ENCODE data around the gene CD248. TPM values are rescaled to one million over a fixed set of nuclear protein-coding genes. Genes with fewer than 3 reads are reported as not detected.

The CD248 gene
- total and polyA plus RNA-seq, 2 experiments from 2014 or later: 2.4 to 3.8 TPM

- no peak overlapping the region for H3K27ac Mint-ChIP-seq
- H3K4me1 ChIP-seq (ENCODE audit: insufficient read depth): peaks cover 5% of the 10 kb centered on the region; the same call in 1 of the 2 replicates
- TF ChIP-seq ZNF114 (CRISPR knock-in tag; IDR thresholded peaks at IDR 0.05): no peak
- no peaks in the 10 kb centered on the region for H3F3A ChIP-seq (replicated peaks; ENCODE audit: low read depth)
- no peak overlapping the region for H2AFZ ChIP-seq
- no peaks in the 10 kb centered on the region for H3K36me3 Mint-ChIP-seq (ENCODE audit: low read depth)
- no peaks in the 10 kb centered on the region for H3K9me2 ChIP-seq (ENCODE audit: insufficient read depth)
- DNase-seq (ENCODE audit: low spot score): no peak
- peaks cover 21% of the 10 kb centered on the region for H3K4me1 Mint-ChIP-seq
- no peak overlapping the region for H3K4me3 ChIP-seq
- no peak for ATAC-seq
- H3K27me3 Mint-ChIP-seq (ENCODE audit: insufficient read depth, low read depth, poor library complexity): peaks cover 24% of the 10 kb centered on the region
- H3K9me3 Mint-ChIP-seq: no peaks in the 10 kb centered on the region; the same call in 2 of the 3 replicates
- no peaks in the 10 kb centered on the region for H3K36me3 ChIP-seq (ENCODE audit: insufficient read depth)
- no peak overlapping the region for H3K4me2 ChIP-seq
- H4K20me1 ChIP-seq (replicated peaks; ENCODE audit: insufficient read depth): no peaks in the 10 kb centered on the region
- H3K4me3 Mint-ChIP-seq: no peak overlapping the region
- H3K27ac ChIP-seq (ENCODE audit: low read depth): no peak overlapping the region
- no peaks in the 10 kb centered on the region for H3K27me3 ChIP-seq (ENCODE audit: insufficient read depth)
- no peaks in the 10 kb centered on the region for H3K79me2 ChIP-seq (replicated peaks; ENCODE audit: insufficient read depth)
Observed at GRCh38 chr11:66326261-66327111, 9.6 kb upstream of the CD248 start.

GRCh38 chr11:66325263-66325671 is 8.4 kb upstream of the CD248 start:
- Histone ChIP-seq H4K20me1 (replicated peaks; ENCODE audit: insufficient read depth) (no peaks in the 10 kb centered on the region), H3K4me1 (ENCODE audit: insufficient read depth) (peaks cover 5% of the 10 kb centered on the region; the same call in 1 of the 2 replicates), H3K4me3 (no peak overlapping the region), H3K9me2 (ENCODE audit: insufficient read depth) (no peaks in the 10 kb centered on the region), H2AFZ (no peak overlapping the region), H3K27me3 (ENCODE audit: insufficient read depth) (no peaks in the 10 kb centered on the region), H3K27ac (ENCODE audit: low read depth) (no peak overlapping the region), H3F3A (replicated peaks; ENCODE audit: low read depth) (no peaks in the 10 kb centered on the region), H3K4me2 (no peak overlapping the region), H3K36me3 (ENCODE audit: insufficient read depth) (no peaks in the 10 kb centered on the region), H3K79me2 (replicated peaks; ENCODE audit: insufficient read depth) (no peaks in the 10 kb centered on the region)
- Mint-ChIP-seq H3K4me1 (peaks cover 21% of the 10 kb centered on the region), H3K4me3 (no peak overlapping the region), H3K36me3 (ENCODE audit: low read depth) (peaks cover 1% of the 10 kb centered on the region; the same call in 1 of the 3 replicates), H3K9me3 (peaks cover 2% of the 10 kb centered on the region; the same call in 2 of the 3 replicates), H3K27ac (no peak overlapping the region), H3K27me3 (ENCODE audit: insufficient read depth, low read depth, poor library complexity) (peaks cover 23% of the 10 kb centered on the region)
- ATAC-seq (no peak), DNase-seq (ENCODE audit: low spot score) (no peak)
- no peak for TF ChIP-seq EZH2phosphoT487 (IDR thresholded peaks at IDR 0.05; ENCODE audit: unreplicated experiment)
- TF ChIP-seq NANOG (IDR thresholded peaks at IDR 0.05; ENCODE audit: borderline replicate concordance): no peak
- no peak for TF ChIP-seq ZNF114 (CRISPR knock-in tag; IDR thresholded peaks at IDR 0.05)
- TF ChIP-seq JUNB (IDR thresholded peaks at IDR 0.05; ENCODE audit: unreplicated experiment): no peak
- no peak for TF ChIP-seq CREB1 (CRISPR knock-in tag; IDR thresholded peaks at IDR 0.05; ENCODE audit: low read depth)
- no peak for TF ChIP-seq EZH2 (IDR thresholded peaks at IDR 0.05; ENCODE audit: low read depth, unreplicated experiment)
- no peak for TF ChIP-seq POLR2AphosphoS5 (IDR thresholded peaks at IDR 0.05; ENCODE audit: low read depth)
- TF ChIP-seq ETS1 (IDR thresholded peaks at IDR 0.05): no peak
- TF ChIP-seq, protein P1, sequence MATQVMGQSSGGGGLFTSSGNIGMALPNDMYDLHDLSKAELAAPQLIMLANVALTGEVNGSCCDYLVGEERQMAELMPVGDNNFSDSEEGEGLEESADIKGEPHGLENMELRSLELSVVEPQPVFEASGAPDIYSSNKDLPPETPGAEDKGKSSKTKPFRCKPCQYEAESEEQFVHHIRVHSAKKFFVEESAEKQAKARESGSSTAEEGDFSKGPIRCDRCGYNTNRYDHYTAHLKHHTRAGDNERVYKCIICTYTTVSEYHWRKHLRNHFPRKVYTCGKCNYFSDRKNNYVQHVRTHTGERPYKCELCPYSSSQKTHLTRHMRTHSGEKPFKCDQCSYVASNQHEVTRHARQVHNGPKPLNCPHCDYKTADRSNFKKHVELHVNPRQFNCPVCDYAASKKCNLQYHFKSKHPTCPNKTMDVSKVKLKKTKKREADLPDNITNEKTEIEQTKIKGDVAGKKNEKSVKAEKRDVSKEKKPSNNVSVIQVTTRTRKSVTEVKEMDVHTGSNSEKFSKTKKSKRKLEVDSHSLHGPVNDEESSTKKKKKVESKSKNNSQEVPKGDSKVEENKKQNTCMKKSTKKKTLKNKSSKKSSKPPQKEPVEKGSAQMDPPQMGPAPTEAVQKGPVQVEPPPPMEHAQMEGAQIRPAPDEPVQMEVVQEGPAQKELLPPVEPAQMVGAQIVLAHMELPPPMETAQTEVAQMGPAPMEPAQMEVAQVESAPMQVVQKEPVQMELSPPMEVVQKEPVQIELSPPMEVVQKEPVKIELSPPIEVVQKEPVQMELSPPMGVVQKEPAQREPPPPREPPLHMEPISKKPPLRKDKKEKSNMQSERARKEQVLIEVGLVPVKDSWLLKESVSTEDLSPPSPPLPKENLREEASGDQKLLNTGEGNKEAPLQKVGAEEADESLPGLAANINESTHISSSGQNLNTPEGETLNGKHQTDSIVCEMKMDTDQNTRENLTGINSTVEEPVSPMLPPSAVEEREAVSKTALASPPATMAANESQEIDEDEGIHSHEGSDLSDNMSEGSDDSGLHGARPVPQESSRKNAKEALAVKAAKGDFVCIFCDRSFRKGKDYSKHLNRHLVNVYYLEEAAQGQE (IDR thresholded peaks at IDR 0.05; ENCODE audit: unreplicated experiment): no peak
- TF ChIP-seq, protein P2, sequence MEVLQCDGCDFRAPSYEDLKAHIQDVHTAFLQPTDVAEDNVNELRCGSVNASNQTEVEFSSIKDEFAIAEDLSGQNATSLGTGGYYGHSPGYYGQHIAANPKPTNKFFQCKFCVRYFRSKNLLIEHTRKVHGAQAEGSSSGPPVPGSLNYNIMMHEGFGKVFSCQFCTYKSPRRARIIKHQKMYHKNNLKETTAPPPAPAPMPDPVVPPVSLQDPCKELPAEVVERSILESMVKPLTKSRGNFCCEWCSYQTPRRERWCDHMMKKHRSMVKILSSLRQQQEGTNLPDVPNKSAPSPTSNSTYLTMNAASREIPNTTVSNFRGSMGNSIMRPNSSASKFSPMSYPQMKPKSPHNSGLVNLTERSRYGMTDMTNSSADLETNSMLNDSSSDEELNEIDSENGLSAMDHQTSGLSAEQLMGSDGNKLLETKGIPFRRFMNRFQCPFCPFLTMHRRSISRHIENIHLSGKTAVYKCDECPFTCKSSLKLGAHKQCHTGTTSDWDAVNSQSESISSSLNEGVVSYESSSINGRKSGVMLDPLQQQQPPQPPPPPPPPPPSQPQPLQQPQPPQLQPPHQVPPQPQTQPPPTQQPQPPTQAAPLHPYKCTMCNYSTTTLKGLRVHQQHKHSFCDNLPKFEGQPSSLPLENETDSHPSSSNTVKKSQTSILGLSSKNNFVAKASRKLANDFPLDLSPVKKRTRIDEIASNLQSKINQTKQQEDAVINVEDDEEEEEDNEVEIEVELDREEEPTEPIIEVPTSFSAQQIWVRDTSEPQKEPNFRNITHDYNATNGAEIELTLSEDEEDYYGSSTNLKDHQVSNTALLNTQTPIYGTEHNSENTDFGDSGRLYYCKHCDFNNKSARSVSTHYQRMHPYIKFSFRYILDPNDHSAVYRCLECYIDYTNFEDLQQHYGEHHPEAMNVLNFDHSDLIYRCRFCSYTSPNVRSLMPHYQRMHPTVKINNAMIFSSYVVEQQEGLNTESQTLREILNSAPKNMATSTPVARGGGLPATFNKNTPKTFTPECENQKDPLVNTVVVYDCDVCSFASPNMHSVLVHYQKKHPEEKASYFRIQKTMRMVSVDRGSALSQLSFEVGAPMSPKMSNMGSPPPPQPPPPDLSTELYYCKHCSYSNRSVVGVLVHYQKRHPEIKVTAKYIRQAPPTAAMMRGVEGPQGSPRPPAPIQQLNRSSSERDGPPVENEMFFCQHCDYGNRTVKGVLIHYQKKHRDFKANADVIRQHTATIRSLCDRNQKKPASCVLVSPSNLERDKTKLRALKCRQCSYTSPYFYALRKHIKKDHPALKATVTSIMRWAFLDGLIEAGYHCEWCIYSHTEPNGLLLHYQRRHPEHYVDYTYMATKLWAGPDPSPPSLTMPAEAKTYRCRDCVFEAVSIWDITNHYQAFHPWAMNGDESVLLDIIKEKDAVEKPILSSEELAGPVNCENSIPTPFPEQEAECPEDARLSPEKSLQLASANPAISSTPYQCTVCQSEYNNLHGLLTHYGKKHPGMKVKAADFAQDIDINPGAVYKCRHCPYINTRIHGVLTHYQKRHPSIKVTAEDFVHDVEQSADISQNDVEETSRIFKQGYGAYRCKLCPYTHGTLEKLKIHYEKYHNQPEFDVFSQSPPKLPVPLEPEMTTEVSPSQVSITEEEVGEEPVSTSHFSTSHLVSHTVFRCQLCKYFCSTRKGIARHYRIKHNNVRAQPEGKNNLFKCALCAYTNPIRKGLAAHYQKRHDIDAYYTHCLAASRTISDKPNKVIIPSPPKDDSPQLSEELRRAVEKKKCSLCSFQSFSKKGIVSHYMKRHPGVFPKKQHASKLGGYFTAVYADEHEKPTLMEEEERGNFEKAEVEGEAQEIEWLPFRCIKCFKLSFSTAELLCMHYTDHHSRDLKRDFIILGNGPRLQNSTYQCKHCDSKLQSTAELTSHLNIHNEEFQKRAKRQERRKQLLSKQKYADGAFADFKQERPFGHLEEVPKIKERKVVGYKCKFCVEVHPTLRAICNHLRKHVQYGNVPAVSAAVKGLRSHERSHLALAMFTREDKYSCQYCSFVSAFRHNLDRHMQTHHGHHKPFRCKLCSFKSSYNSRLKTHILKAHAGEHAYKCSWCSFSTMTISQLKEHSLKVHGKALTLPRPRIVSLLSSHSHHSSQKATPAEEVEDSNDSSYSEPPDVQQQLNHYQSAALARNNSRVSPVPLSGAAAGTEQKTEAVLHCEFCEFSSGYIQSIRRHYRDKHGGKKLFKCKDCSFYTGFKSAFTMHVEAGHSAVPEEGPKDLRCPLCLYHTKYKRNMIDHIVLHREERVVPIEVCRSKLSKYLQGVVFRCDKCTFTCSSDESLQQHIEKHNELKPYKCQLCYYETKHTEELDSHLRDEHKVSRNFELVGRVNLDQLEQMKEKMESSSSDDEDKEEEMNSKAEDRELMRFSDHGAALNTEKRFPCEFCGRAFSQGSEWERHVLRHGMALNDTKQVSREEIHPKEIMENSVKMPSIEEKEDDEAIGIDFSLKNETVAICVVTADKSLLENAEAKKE (CRISPR knock-in tag; IDR thresholded peaks at IDR 0.05): no peak
